Neural cell (in vitro differentiated cells): ENCODE results near the gene EXO1.

Source experiments
- CTCF ChIP-seq: fragments of 450-650 bp; IDR thresholded peaks from 2 replicates; pipeline ENCODE4 v1.5.1; 2014; ENCODE audit warnings: antibody characterized with exemption, mild to moderate bottlenecking, moderate library complexity; ENCODE audit not compliant: poor library complexity, severe bottlenecking
- EP300 ChIP-seq: fragments of 450-650 bp; conservative IDR thresholded peaks from 2 replicates; pipeline ENCODE4 v1.6.1; 2014; ENCODE audit warnings: antibody characterized with exemption, mild to moderate bottlenecking, moderate library complexity; ENCODE audit not compliant: poor library complexity, severe bottlenecking
- EZH2 ChIP-seq: fragments of 200-600, 300-800 bp; shearing (Covaris generic), sonication (generic); IDR thresholded peaks from 2 replicates; pipeline ENCODE4 v1.6.1; 2014; ENCODE audit warnings: antibody characterized with exemption, low read length, borderline replicate concordance, mild to moderate bottlenecking; ENCODE audit not compliant: insufficient read depth, poor library complexity, severe bottlenecking
- MXI1 ChIP-seq: fragments of 450-650 bp; conservative IDR thresholded peaks from 2 replicates; pipeline ENCODE4 v1.6.1; 2014; ENCODE audit warnings: antibody characterized with exemption, mild to moderate bottlenecking; ENCODE audit not compliant: poor library complexity, severe bottlenecking
- POLR2AphosphoS5 ChIP-seq: IDR thresholded peaks from 2 replicates; pipeline ENCODE4 v1.6.1; 2012
- RAD21 ChIP-seq: fragments of 450-650 bp; conservative IDR thresholded peaks from 2 replicates; pipeline ENCODE4 v1.6.1; 2014; ENCODE audit warnings: antibody characterized with exemption, mild to moderate bottlenecking, moderate library complexity
- REST ChIP-seq: IDR thresholded peaks from 2 replicates; pipeline ENCODE4 v1.6.1; 2012; ENCODE audit warnings: borderline replicate concordance
- SMC3 ChIP-seq: fragments of 450-650 bp; conservative IDR thresholded peaks from 2 replicates; pipeline ENCODE4 v1.6.1; 2014; ENCODE audit warnings: antibody characterized with exemption, mild to moderate bottlenecking, moderate library complexity; ENCODE audit not compliant: poor library complexity
- TAF1 ChIP-seq: IDR thresholded peaks from 2 replicates; pipeline ENCODE4 v1.6.1; 2012; ENCODE audit warnings: low read depth

GRCh38 chr1:241883159-241883558 is 35.2 kb downstream of the EXO1 start:
- TF ChIP-seq EZH2 (no peak), CTCF (no peak), POLR2AphosphoS5 (no peak), MXI1 (no peak), REST (no peak), TAF1 (no peak), EP300 (no peak), RAD21 (no peak), SMC3 (no peak)
